Raji (cell line): ENCODE data around the gene ARHGEF28.

Experiments used
- POLR2A ChIP-seq: IDR thresholded peaks from 2 replicates; pipeline ENCODE4 v1.6.1; 2011; ENCODE audit warnings: low read depth, low read length, control low read depth; ENCODE audit not compliant: insufficient read depth

The ARHGEF28 gene

DNA sequence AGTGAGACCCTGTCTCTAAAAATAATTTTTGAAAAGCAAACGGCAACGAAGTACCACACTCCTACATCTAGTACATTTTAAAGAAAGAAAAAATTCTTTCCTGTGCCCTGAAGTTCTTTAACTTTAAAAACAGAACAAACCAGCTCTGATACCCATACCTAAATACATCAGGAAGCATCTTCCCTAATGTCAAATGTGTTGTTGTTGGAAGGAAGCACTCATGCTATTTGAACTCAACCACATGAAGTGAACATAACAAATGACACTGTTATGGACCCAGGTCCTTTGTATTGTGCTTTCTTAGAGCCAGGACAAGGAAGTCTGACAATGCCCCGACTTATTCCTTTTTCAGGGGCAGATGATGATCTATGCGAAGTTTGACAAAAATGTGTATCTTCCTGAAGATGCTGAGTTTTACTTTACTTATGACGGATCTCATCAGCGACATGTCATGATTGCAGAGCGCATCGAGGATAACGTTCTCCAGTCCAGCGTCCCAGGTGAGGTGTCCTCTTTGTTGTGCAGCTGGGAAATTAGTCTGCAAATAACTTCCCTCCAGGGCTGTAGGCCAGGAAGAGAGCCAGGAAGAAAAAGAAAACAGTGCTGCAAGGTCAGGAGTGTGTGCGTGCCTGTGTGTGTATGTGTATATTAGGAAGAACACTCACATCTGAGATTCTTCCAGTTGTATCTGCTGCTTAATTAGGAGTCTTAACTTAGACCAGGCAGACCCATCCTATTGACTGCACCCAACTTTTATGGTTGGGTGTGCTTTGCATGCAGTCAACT is 123.7 kb downstream of the ARHGEF28 start:
- no peak for TF ChIP-seq POLR2A

DNA sequence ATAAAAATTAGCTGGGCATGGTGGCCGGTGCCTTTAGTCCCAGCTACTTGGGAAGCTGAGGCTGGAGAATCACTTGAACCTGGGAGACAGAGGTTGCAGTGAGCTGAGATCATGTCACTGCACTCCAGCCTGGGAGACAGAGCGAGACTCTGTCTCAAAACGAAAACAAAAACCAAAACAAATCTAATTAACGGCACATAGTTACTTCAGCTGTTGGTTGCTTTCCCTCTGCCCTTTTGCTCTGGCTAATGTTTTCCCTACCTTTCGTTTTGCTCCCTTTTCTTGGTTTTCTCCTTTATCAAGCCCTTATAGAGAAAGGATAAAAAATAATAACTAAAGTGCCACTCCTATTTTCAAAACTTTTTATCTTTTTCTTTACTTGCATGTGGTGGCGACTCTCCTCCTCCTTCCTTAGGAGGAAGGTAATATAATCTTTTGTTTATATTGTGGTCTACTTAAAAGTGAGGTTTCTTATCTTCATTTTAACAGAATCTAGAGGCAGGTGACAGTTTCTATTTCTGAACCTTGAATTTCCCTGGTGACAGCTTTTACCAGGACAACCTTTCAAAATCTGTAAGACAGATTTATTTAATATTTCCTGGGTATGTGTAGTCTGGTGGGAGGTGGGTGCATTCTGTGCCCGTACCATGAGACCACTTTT is 125.4 kb downstream of the ARHGEF28 start:
- no peak for TF ChIP-seq POLR2A

DNA sequence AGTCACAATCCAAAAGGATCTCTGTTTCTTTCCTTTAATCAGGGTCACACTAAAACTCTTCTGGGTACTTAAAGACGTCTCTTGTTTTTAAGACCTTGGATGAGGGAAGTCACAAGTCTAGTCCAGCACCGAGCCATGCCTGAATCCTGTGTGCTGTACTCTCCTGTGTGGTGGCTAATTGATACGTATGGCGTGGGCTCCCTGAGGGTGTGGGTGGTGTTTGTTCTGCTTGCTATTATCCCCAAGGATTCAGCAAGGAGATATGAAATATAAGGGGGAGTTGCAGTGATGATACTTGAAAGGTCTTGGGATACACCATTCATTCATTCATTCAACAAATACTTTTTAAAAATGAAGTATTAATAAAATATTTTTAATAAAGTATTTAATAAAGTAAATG is 128.3 kb downstream of the ARHGEF28 start:
- TF ChIP-seq POLR2A, result no peak

DNA sequence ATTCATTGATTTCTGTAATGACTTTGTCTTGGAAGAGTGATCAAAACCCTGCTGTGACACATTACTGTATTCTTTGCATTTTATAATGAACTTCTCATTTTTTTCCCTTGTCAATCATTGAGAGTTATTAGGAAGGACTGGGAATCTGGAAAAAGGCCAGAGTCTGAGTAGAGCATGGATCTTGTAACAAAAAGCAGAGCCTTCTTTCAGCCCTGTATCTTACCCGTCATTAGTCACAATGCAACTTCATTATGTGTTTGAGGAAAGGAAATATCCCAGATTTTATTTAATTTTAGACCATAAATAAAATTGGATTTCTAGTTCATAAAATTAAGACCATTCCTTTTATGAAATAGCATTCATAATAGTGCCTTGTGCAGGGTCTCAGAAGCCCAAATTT is 131.4 kb downstream of the ARHGEF28 start:
- no peak for TF ChIP-seq POLR2A

DNA sequence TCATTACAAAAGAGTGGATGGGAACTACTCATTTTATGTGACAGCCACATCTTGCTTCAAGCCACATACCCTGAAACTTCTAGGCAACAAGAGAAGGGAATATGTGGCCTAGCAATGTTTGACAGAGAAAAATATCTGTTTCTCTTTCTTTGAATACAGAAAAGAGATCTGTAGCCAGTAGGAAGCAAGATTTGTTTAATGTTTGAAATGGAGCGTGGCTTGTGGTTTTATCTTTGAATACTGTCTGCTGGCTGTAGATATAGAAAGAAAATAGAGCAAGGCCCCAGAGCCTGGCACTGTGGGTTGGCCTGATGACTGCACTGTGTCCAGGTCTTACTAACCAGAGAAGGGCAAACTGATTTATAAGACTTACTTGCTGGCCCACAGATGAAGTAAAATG is 133.8 kb downstream of the ARHGEF28 start:
- no peak for TF ChIP-seq POLR2A

DNA sequence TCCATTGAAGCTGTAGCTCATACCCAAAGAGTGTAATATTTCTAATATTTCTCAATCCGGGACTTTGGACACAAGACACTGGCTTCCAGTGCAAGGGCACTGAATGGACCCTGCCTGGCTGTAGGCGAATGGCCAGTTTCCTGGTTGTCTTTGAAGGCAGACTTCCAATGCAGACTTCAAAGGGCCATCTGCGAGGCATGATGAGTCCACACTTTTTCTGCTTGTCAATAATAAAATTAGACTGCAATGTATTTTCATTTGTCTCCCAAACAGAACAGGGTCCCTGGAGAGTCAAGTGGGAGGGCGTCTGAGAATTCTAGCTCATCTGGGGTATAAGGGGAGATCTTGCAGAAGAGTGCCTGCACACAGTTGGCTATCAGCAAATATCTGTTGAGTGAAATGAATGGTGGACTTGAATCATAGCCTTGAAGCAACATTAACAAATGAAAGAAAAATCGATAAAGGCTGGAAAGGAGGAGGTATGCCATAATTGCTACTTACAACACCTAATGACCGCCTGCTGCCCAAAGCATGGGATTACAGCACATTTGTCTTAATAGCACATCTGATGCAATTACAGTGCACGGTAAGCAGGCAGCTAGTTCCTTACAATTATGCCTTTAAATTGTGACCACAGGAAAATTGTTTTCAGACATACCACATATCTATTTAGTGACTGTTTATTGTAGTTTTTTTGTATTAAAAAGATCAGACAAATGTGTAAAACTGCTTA is 137.5 kb downstream of the ARHGEF28 start:
- TF ChIP-seq POLR2A, result no peak

DNA sequence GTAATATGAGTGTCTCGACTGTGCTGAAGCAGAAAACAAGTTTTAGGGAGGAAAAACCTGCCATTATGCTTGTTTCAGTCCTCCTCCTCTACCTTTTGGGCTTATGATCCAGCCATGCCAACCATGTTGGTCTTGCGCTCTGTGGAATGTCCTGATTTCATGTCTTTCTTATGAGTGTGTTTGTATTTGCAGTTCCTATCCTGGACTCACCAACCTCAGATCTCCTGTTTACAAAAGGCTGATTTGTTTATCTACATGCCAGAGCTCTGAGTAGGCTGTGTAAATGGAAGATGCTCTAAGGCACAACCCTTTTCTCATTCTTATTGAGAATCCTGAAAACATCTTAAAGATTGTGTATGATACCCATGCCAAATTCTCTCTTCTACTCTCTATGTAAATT is 138.6 kb downstream of the ARHGEF28 start:
- no peak for TF ChIP-seq POLR2A

DNA sequence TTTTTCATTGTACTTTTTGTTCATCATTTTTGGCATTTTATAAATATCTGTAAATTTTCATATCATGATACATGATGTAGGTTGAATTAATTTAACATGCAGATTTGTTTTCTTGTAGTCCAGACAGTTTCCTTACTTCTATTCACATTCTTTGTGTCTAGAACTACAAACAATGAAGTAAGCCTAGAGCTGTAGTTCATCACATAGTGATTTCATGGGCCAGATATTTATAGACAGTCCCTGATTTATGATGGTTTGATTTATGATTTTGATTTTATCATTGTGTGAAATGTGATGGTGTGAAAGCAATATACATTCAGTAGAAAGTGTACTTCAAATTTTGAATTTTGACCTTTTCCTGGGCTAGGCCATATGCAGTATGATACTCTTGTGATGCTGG is 139.0 kb downstream of the ARHGEF28 start:
- TF ChIP-seq POLR2A, result no peak

DNA sequence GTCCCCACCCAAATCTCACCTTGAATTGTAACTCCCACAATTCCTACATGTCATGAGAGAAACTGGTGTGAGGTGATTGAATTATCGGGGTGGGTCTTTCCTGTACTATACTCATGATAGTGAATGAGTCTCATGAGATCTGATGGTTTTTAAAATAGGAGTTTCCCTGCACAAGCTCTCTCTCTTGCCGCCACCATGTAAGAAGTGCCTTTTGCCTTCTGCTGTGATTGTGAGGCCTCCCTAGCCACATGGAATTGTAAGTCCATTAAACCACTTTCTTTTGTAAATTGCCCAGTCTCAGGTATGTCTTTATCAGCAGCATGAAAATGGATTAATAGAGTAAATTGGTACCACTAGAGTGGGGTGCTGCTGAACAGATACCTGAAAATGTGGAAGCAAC is 140.9 kb downstream of the ARHGEF28 start:
- no peak for TF ChIP-seq POLR2A

DNA sequence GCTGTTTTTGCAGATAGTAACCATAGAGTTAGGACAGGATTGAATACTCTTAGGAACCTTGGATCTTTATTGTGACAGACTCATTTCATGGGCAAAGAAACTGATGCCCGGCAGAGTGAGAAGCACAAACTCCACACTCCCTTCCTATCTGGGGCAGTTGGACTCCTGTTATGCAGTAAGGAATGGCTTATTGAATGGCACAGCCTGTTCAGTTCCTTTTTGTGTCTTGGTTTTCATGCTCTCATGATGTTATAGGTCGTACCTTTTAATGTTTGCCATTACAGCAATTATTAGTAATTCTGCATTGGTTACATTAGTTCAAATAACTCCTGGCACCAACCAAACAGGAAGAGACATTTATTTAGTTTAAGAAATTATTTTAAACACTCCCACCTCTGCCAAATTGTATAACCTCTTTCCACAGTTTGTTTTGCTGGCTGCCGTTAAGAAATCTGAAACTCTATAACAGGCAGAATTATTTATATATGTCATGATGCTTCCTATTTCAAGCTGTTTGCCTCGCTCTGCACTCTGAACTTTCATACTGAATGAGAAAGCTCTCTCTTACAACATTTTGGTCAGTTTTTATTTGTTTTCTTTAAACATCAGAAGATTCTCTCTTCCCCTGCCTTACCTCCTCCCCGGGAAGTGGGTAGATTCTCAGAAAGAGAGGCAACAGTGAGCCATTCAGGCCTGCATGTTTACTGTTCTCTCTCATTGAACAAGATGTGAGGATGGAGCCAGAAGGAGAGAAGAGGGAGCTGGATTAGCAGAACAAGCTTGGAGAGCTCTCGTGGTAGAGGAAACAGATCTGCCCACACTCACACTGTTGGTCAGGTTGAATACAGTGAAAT is 144.4 kb downstream of the ARHGEF28 start:
- TF ChIP-seq POLR2A, result no peak

DNA sequence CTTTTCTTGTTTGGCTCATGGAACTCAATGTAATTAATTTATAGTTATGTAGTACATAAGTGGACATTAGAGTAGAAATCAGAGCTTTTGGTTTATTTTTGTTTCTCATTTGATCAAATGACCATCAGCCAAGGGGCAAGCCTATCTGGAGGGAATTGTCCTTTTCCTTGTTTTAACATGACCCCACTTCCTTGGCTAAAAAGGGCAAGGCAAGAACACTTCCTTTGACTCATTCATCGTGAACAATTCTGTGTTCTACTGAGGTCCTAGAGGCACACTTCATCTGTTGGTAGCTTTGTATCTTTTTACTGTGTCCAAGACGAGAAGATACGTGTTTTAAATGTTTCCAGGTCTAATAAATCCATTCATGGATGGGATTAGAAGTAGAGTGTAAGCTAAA is 148.9 kb downstream of the ARHGEF28 start:
- no peak for TF ChIP-seq POLR2A

DNA sequence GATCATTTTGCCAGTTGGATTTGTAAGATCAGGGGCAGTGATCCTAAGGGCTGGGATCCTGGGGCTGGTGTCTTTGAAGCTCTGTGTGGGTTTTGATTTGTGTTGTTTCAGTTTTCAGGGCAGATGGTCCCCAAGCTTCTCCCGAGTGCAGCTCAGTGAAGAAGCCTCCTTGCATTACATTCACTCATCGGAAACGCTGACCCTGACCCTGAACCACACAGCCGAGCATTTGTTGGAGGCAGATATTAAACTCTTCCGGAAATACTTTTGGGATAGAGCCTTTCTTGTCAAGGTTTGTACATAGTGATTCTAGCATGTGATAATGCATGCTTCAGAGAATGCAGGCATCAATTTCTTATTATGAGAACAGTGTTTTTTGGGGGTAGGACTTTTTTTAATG is 150.4 kb downstream of the ARHGEF28 start:
- no peak for TF ChIP-seq POLR2A

DNA sequence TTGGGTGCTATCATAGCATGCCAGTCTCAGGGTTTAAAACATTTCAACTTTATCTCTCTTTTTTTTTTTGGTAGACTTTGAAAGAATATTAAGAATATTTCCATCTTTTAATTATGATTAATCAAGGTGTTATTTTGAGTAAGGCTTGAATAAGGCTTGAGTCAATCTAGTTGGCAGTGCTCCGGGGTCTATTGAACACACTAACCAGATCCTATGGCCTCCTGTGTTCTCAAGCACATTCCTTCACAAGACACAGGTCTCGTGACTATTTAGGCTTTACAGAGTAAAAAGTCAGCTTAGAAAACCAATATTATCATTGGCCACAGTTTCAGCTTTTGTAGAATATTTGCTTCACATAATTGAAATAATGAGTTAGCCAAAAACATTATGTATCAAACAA is 151.2 kb downstream of the ARHGEF28 start:
- no peak for TF ChIP-seq POLR2A

DNA sequence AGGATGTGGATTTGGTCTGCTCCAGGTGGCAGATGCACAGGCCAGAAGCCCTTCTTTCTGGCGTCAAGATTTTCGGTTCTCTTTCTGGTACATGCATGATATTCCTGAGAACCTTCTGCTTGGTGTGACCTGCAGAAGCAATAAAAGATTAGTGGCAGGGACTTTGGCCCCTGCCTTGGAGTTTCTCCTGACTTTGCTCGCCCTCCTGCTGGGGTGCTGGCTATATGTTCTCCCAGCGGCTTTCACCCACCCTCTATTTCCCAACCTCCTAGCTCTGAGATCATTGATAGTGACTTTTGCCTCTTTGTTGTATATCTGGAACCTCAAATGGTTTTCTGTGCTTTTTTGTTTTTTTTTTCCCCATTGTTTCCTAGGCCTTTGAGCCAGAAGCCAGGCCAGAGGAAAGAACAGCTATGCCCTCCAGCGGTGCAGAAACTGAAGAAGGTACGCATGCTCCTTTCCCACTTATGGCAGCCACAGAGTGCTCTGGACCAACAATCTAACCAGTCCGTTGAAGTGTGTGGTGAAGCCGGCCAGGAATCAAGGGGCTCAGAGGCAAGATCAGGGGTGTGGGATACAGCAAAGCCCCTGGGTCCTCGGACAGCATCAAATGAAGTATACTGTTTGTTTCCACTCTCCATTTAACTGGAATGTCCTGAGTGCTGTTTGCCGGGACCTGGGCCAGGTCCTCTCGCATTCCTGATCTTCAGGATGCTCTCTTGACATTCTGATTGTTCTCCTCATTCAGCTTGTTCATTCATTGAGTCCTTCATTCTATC is 154.5 kb downstream of the ARHGEF28 start:
- no peak for TF ChIP-seq POLR2A
